GM23338 (cell line): Measurements from ENCODE around the gene PTPRN2. TPM values are rescaled to one million over a fixed set of nuclear protein-coding genes. Genes with fewer than 3 reads are reported as not detected.
A peak's percentile ranks its signal among the peaks of the same experiment; 100 is the strongest.

Source experiments
- ATAC-seq: fragments of 200-7000 bp; cut with Tn5 transposase; 3 replicates; pipeline ENCODE4 v1.9.1; 2020
- DNase-seq: peaks from one replicate; pipeline ENCODE4 v3.0.0-alpha.2; 2015; ENCODE audit warnings: low spot score
- H2AFZ ChIP-seq: fragments of 200-600 bp; sonication (generic); 2 replicates; pipeline ENCODE4 v1.8.0; 2016; ENCODE audit warnings: antibody characterized with exemption, mild to moderate bottlenecking, moderate library complexity
- H3F3A ChIP-seq: fragments of 200-600 bp; sonication (generic); replicated peaks from 2 replicates; pipeline ENCODE4 v1.8.0; 2017; ENCODE audit warnings: antibody characterized with exemption, mixed run types, low read depth
- H3K27ac ChIP-seq: fragments of 200-600 bp; sonication (generic); 2 replicates; pipeline ENCODE4 v1.6.1; 2016; ENCODE audit warnings: low read depth
- H3K27me3 ChIP-seq: fragments of 200-600 bp; sonication (generic); 2 replicates; pipeline ENCODE4 v1.8.0; 2016; ENCODE audit warnings: mild to moderate bottlenecking, mixed run types, moderate library complexity; ENCODE audit not compliant: insufficient read depth
- H3K36me3 ChIP-seq: fragments of 200-600 bp; sonication (generic); 2 replicates; pipeline ENCODE4 v1.8.0; 2016; ENCODE audit warnings: mild to moderate bottlenecking; ENCODE audit not compliant: insufficient read depth
- H3K4me1 ChIP-seq: fragments of 200-600 bp; sonication (generic); 2 replicates; pipeline ENCODE4 v1.8.0; 2016; ENCODE audit warnings: mild to moderate bottlenecking, moderate library complexity; ENCODE audit not compliant: insufficient read depth
- H3K4me2 ChIP-seq: fragments of 200-600 bp; sonication (generic); 2 replicates; pipeline ENCODE4 v1.7.1; 2017; ENCODE audit warnings: mixed run types
- H3K4me3 ChIP-seq: fragments of 200-600 bp; sonication (generic); 2 replicates; pipeline ENCODE4 v1.6.1; 2016; ENCODE audit warnings: mixed run types
- H3K79me2 ChIP-seq: fragments of 200-600 bp; sonication (generic); replicated peaks from 2 replicates; pipeline ENCODE4 v1.8.0; 2017; ENCODE audit warnings: mild to moderate bottlenecking; ENCODE audit not compliant: insufficient read depth
- H3K9me2 ChIP-seq: fragments of 200-600 bp; sonication (generic); 2 replicates; pipeline ENCODE4 v1.8.0; 2017; ENCODE audit not compliant: insufficient read depth
- H4K20me1 ChIP-seq: fragments of 200-600 bp; sonication (generic); replicated peaks from 2 replicates; pipeline ENCODE4 v1.8.0; 2017; ENCODE audit warnings: mild to moderate bottlenecking; ENCODE audit not compliant: insufficient read depth
- H3K27ac Mint-ChIP-seq: 2 replicates; pipeline ENCODE4 v1.8.0; 2020; ENCODE audit warnings: inconsistent platforms, mild to moderate bottlenecking, moderate library complexity, mixed read lengths
- H3K27me3 Mint-ChIP-seq: 3 replicates; pipeline ENCODE4 v1.8.0; 2022; ENCODE audit warnings: low read depth, mild to moderate bottlenecking, moderate library complexity, mixed read lengths, inconsistent platforms; ENCODE audit not compliant: insufficient read depth, poor library complexity
- H3K36me3 Mint-ChIP-seq: 3 replicates; pipeline ENCODE4 v1.8.0; 2021; ENCODE audit warnings: low read depth, mild to moderate bottlenecking, inconsistent platforms, moderate library complexity, mixed read lengths
- H3K4me1 Mint-ChIP-seq: 3 replicates; pipeline ENCODE4 v1.8.0; 2020; ENCODE audit warnings: mild to moderate bottlenecking, inconsistent platforms, mixed read lengths
- H3K4me3 Mint-ChIP-seq: 3 replicates; pipeline ENCODE4 v1.8.0; 2021; ENCODE audit warnings: moderate library complexity, mild to moderate bottlenecking, inconsistent platforms, mixed read lengths
- H3K9me3 Mint-ChIP-seq: 3 replicates; pipeline ENCODE4 v1.8.0; 2020; ENCODE audit warnings: moderate library complexity, mild to moderate bottlenecking, inconsistent platforms, mixed read lengths
- CREB1 ChIP-seq: fragments of 250-450 bp; sonication (Bioruptor Pico); IDR thresholded peaks from 2 replicates; pipeline ENCODE4 v1.5.0; 2020; ENCODE audit warnings: low read depth, mild to moderate bottlenecking, moderate library complexity
- EZH2 ChIP-seq: fragments of 200-600 bp; sonication (generic); IDR thresholded peaks from one replicate; pipeline ENCODE4 v1.8.0; 2017; ENCODE audit warnings: antibody characterized with exemption, mild to moderate bottlenecking, low read depth; ENCODE audit not compliant: unreplicated experiment
- EZH2phosphoT487 ChIP-seq: fragments of 200-600 bp; sonication (generic); IDR thresholded peaks from one replicate; pipeline ENCODE4 v1.8.1; 2018; ENCODE audit warnings: antibody characterized with exemption; ENCODE audit not compliant: unreplicated experiment
- JUNB ChIP-seq: IDR thresholded peaks from one replicate; pipeline ENCODE4 v1.6.1; 2016; ENCODE audit warnings: antibody characterized with exemption; ENCODE audit not compliant: unreplicated experiment
- NANOG ChIP-seq: IDR thresholded peaks from 2 replicates; pipeline ENCODE4 v1.6.1; 2016; ENCODE audit warnings: antibody characterized with exemption, borderline replicate concordance
- POLR2AphosphoS5 ChIP-seq: IDR thresholded peaks from 2 replicates; pipeline ENCODE4 v1.6.1; 2016; ENCODE audit warnings: antibody characterized with exemption, low read depth
- STAT1 ChIP-seq: IDR thresholded peaks from one replicate; pipeline ENCODE4 v1.6.1; 2016; ENCODE audit warnings: antibody characterized with exemption; ENCODE audit not compliant: unreplicated experiment
- ZNF331 ChIP-seq: fragments of 250-450 bp; sonication (Bioruptor Pico); IDR thresholded peaks from 2 replicates; pipeline ENCODE4 v1.5.0; 2020; ENCODE audit warnings: low read depth, mild to moderate bottlenecking, moderate library complexity
- polyA plus RNA-seq: library from polyadenylated mRNA; unstranded; fragments of >200 nt; fragmentation: Nextera tagmentation; extraction: Ambion mirVana; gene quantifications from 2 replicates; pipeline ENCODE4 v1.2.1, GENCODE V29; 2016
- total RNA-seq: library from RNA; depleted of rRNA; stranded (reverse); fragments of >200 nt; shearing (Covaris generic); gene quantifications from 2 replicates; pipeline ENCODE4 v1.2.3, GENCODE V29; 2014
- TF ChIP-seq, protein P1 (sequence below): IDR thresholded peaks from 2 replicates; pipeline ENCODE4 v1.6.1; 2016; ENCODE audit warnings: antibody characterized with exemption
- TF ChIP-seq, protein P2 (sequence below): IDR thresholded peaks from one replicate; pipeline ENCODE4 v1.6.1; 2018; ENCODE audit warnings: antibody characterized with exemption; ENCODE audit not compliant: unreplicated experiment
- TF ChIP-seq, protein P3 (sequence below), 2 experiments: fragments of 200-600 bp in 1 of 2; sonication (generic) in 1 of 2; conservative IDR thresholded peaks; 2 replicates each; pipeline versions ENCODE4 v1.5.1 to v1.6.1; 2016 to 2017; ENCODE audit warnings: antibody characterized with exemption in 2 of 2, low read depth in 2 of 2, mild to moderate bottlenecking in 2 of 2, moderate library complexity in 1 of 2
- TF ChIP-seq, protein P4 (sequence below): fragments of 250-450 bp; sonication (Bioruptor Pico); IDR thresholded peaks from 2 replicates; pipeline ENCODE4 v1.5.0; 2020; ENCODE audit warnings: mild to moderate bottlenecking, moderate library complexity

PTPRN2 gene
- total and polyA plus RNA-seq, 2 experiments from 2014 or later, result 0.87 to 4.0 TPM

DNA sequence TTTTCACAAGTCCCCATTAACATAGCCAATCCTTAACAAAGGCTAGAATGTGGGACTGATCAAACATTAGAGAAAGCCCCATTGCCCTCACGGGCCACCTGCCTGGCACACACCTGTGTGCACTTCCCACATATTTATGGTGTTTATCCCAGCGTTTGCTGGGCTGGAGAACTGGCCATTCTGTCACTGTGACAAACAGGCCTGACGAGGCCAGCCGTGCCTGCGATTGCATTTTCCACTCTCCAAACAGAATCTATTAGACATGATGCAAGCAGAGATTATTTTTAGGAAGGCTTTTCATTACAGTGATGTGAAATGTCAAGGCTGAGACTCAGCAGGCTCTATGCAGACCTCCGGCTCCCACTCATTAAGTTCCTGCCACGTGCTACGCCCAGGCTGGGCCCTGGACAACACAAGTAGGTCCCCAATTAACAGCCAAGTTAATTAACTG, 20.4 kb downstream of the PTPRN2 start:
- H3K4me1 ChIP-seq, result peaks cover 38% of the 10 kb centered on the region
- H3K4me2 ChIP-seq, result peak overlapping the region; percentile 17
- Mint-ChIP-seq H3K36me3 (peaks cover 4% of the 10 kb centered on the region; the same call in 2 of the 3 replicates), H3K4me3 (no peak overlapping the region), H3K9me3 (peaks cover 63% of the 10 kb centered on the region), H3K27me3 (peaks cover 16% of the 10 kb centered on the region), H3K4me1 (peaks cover 24% of the 10 kb centered on the region), H3K27ac (no peak overlapping the region)
- no peaks in the 10 kb centered on the region for H4K20me1 ChIP-seq
- TF ChIP-seq, protein P1, sequence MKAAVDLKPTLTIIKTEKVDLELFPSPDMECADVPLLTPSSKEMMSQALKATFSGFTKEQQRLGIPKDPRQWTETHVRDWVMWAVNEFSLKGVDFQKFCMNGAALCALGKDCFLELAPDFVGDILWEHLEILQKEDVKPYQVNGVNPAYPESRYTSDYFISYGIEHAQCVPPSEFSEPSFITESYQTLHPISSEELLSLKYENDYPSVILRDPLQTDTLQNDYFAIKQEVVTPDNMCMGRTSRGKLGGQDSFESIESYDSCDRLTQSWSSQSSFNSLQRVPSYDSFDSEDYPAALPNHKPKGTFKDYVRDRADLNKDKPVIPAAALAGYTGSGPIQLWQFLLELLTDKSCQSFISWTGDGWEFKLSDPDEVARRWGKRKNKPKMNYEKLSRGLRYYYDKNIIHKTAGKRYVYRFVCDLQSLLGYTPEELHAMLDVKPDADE, result no peak
- TF ChIP-seq CREB1 (CRISPR knock-in tag), result no peak
- TF ChIP-seq, protein P2, sequence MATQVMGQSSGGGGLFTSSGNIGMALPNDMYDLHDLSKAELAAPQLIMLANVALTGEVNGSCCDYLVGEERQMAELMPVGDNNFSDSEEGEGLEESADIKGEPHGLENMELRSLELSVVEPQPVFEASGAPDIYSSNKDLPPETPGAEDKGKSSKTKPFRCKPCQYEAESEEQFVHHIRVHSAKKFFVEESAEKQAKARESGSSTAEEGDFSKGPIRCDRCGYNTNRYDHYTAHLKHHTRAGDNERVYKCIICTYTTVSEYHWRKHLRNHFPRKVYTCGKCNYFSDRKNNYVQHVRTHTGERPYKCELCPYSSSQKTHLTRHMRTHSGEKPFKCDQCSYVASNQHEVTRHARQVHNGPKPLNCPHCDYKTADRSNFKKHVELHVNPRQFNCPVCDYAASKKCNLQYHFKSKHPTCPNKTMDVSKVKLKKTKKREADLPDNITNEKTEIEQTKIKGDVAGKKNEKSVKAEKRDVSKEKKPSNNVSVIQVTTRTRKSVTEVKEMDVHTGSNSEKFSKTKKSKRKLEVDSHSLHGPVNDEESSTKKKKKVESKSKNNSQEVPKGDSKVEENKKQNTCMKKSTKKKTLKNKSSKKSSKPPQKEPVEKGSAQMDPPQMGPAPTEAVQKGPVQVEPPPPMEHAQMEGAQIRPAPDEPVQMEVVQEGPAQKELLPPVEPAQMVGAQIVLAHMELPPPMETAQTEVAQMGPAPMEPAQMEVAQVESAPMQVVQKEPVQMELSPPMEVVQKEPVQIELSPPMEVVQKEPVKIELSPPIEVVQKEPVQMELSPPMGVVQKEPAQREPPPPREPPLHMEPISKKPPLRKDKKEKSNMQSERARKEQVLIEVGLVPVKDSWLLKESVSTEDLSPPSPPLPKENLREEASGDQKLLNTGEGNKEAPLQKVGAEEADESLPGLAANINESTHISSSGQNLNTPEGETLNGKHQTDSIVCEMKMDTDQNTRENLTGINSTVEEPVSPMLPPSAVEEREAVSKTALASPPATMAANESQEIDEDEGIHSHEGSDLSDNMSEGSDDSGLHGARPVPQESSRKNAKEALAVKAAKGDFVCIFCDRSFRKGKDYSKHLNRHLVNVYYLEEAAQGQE, result no peak
- no peak for TF ChIP-seq STAT1
- no peak for TF ChIP-seq EZH2
- TF ChIP-seq, protein P3, sequence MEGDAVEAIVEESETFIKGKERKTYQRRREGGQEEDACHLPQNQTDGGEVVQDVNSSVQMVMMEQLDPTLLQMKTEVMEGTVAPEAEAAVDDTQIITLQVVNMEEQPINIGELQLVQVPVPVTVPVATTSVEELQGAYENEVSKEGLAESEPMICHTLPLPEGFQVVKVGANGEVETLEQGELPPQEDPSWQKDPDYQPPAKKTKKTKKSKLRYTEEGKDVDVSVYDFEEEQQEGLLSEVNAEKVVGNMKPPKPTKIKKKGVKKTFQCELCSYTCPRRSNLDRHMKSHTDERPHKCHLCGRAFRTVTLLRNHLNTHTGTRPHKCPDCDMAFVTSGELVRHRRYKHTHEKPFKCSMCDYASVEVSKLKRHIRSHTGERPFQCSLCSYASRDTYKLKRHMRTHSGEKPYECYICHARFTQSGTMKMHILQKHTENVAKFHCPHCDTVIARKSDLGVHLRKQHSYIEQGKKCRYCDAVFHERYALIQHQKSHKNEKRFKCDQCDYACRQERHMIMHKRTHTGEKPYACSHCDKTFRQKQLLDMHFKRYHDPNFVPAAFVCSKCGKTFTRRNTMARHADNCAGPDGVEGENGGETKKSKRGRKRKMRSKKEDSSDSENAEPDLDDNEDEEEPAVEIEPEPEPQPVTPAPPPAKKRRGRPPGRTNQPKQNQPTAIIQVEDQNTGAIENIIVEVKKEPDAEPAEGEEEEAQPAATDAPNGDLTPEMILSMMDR (conservative IDR thresholded peaks at IDR 0.05; ENCODE audit: low read depth in 2 of 2), result no peak
- TF ChIP-seq NANOG, result no peak
- TF ChIP-seq EZH2phosphoT487, result no peak
- no peak for TF ChIP-seq ZNF331 (CRISPR knock-in tag)
- TF ChIP-seq POLR2AphosphoS5, result no peak
- TF ChIP-seq, protein P4, sequence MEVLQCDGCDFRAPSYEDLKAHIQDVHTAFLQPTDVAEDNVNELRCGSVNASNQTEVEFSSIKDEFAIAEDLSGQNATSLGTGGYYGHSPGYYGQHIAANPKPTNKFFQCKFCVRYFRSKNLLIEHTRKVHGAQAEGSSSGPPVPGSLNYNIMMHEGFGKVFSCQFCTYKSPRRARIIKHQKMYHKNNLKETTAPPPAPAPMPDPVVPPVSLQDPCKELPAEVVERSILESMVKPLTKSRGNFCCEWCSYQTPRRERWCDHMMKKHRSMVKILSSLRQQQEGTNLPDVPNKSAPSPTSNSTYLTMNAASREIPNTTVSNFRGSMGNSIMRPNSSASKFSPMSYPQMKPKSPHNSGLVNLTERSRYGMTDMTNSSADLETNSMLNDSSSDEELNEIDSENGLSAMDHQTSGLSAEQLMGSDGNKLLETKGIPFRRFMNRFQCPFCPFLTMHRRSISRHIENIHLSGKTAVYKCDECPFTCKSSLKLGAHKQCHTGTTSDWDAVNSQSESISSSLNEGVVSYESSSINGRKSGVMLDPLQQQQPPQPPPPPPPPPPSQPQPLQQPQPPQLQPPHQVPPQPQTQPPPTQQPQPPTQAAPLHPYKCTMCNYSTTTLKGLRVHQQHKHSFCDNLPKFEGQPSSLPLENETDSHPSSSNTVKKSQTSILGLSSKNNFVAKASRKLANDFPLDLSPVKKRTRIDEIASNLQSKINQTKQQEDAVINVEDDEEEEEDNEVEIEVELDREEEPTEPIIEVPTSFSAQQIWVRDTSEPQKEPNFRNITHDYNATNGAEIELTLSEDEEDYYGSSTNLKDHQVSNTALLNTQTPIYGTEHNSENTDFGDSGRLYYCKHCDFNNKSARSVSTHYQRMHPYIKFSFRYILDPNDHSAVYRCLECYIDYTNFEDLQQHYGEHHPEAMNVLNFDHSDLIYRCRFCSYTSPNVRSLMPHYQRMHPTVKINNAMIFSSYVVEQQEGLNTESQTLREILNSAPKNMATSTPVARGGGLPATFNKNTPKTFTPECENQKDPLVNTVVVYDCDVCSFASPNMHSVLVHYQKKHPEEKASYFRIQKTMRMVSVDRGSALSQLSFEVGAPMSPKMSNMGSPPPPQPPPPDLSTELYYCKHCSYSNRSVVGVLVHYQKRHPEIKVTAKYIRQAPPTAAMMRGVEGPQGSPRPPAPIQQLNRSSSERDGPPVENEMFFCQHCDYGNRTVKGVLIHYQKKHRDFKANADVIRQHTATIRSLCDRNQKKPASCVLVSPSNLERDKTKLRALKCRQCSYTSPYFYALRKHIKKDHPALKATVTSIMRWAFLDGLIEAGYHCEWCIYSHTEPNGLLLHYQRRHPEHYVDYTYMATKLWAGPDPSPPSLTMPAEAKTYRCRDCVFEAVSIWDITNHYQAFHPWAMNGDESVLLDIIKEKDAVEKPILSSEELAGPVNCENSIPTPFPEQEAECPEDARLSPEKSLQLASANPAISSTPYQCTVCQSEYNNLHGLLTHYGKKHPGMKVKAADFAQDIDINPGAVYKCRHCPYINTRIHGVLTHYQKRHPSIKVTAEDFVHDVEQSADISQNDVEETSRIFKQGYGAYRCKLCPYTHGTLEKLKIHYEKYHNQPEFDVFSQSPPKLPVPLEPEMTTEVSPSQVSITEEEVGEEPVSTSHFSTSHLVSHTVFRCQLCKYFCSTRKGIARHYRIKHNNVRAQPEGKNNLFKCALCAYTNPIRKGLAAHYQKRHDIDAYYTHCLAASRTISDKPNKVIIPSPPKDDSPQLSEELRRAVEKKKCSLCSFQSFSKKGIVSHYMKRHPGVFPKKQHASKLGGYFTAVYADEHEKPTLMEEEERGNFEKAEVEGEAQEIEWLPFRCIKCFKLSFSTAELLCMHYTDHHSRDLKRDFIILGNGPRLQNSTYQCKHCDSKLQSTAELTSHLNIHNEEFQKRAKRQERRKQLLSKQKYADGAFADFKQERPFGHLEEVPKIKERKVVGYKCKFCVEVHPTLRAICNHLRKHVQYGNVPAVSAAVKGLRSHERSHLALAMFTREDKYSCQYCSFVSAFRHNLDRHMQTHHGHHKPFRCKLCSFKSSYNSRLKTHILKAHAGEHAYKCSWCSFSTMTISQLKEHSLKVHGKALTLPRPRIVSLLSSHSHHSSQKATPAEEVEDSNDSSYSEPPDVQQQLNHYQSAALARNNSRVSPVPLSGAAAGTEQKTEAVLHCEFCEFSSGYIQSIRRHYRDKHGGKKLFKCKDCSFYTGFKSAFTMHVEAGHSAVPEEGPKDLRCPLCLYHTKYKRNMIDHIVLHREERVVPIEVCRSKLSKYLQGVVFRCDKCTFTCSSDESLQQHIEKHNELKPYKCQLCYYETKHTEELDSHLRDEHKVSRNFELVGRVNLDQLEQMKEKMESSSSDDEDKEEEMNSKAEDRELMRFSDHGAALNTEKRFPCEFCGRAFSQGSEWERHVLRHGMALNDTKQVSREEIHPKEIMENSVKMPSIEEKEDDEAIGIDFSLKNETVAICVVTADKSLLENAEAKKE (CRISPR knock-in tag), result no peak
- TF ChIP-seq JUNB, result no peak
- H3K36me3 ChIP-seq, result no peaks in the 10 kb centered on the region
- DNase-seq (peak; percentile 31), ATAC-seq (no peak)
- peaks cover 32% of the 10 kb centered on the region for H3K27me3 ChIP-seq
- no peaks in the 10 kb centered on the region for H3K79me2 ChIP-seq
- no peak overlapping the region for H3K4me3 ChIP-seq
- H2AFZ ChIP-seq, result no peak overlapping the region
- H3F3A ChIP-seq, result no peaks in the 10 kb centered on the region
- H3K27ac ChIP-seq, result peak overlapping the region; percentile 59; the same call in 1 of the 2 replicates
- no peaks in the 10 kb centered on the region for H3K9me2 ChIP-seq
